Aorta (tissue), 5 donors: ENCODE data around the gene RTBDN. TPM values are rescaled to one million over a fixed set of nuclear protein-coding genes. Genes with fewer than 3 reads are reported as not detected.
A peak's percentile ranks its signal among the peaks of the same experiment; 100 is the strongest.
"Not testable (repeated sequence)": the region's sequence is repeated elsewhere in the genome, so short reads cannot be mapped to it uniquely, and the experiment has no call there.

Source experiments
- ATAC-seq: fragments of 200-7000 bp; cut with Tn5 transposase; one replicate; pipeline ENCODE4 v1.9.1; 2022; ENCODE audit warnings: moderate library complexity; ENCODE audit not compliant: low FRiP score
- DNase-seq, 2 donors: peaks; one replicate each; pipeline ENCODE4 v3.0.0-alpha.2; 2020
- H3K27ac ChIP-seq, 2 donors: one replicate each; pipeline ENCODE4 v1.5.1; 2013; ENCODE audit warnings: low read length in 2 of 2, mild to moderate bottlenecking in 2 of 2, moderate library complexity in 2 of 2, control low read depth in 1 of 2, inconsistent platforms in 1 of 2, low read depth in 1 of 2
- H3K27me3 ChIP-seq, 2 donors: one replicate each; pipeline ENCODE4 v1.6.1; 2013; ENCODE audit warnings: control low read depth in 1 of 2, low read length in 1 of 2, mild to moderate bottlenecking in 1 of 2, moderate library complexity in 1 of 2; ENCODE audit not compliant: insufficient read depth in 2 of 2, control insufficient read depth in 1 of 2
- H3K36me3 ChIP-seq, 2 donors: one replicate each; pipeline ENCODE4 v1.6.1; 2013; ENCODE audit warnings: control low read depth in 1 of 2, low read length in 1 of 2, mild to moderate bottlenecking in 1 of 2; ENCODE audit not compliant: insufficient read depth in 2 of 2, control insufficient read depth in 1 of 2
- H3K4me1 ChIP-seq, 2 donors: one replicate each; pipeline ENCODE4 v1.6.1; 2013; ENCODE audit warnings: low read length in 2 of 2, control low read depth in 1 of 2, mild to moderate bottlenecking in 1 of 2, moderate library complexity in 1 of 2; ENCODE audit not compliant: insufficient read depth in 2 of 2, control insufficient read depth in 1 of 2
- H3K4me3 ChIP-seq, 2 donors: one replicate each; pipeline ENCODE4 v1.5.1; 2013; ENCODE audit warnings: low read length in 2 of 2, control low read depth in 1 of 2, mild to moderate bottlenecking in 1 of 2
- H3K9me3 ChIP-seq: one replicate; pipeline ENCODE4 v1.6.1; 2013; ENCODE audit warnings: mild to moderate bottlenecking, low read length; ENCODE audit not compliant: control insufficient read depth
- WGBS, 2 donors: extraction: QIAGEN DNeasy Blood & Tissue Kit; methylation state at CpG; one replicate each; pipeline ENCODE4 v1.1.7; 2013; 5-methylcytosine and 5-hydroxymethylcytosine counted together
- intact Hi-C, 2 donors: fragments of 100-400 bp; cut with DNase I; formaldehyde crosslinking; loops; one replicate each; pipeline versions ENCODE4 v1.14.2 to v1.15.0; 2022
- polyA plus RNA-seq, 2 donors: library from polyadenylated mRNA; stranded (reverse); fragments of 200-250 nt; gene quantifications; one replicate each; pipeline ENCODE4 v1.2.3, GENCODE V29; 2013
- total RNA-seq, 2 donors: library from RNA; stranded (reverse); fragmentation: NEBNext Ultra II Directional; extraction: Animal tissue kit (Norgen Biotek cat#: 25700); gene quantifications; one replicate each; pipeline ENCODE4 v1.2.1, GENCODE V29; 2021
- donor health status: healthy with polysubstance abuse.
- donor health status: Bipolar disorder and iron deficiency.
- donor health status: DM: no; HTN: no; CAD: no.
- donor health status: DM: no; HTN: no; CAD: no.
- donor health status: DM: yes; HTN: yes; CAD: no.

RTBDN gene
- total and polyA plus RNA-seq, 4 donors: 2.0 TPM; not detected in 3

- not testable (repeated sequence) for H3K36me3 ChIP-seq, H3K27ac ChIP-seq, DNase-seq, H3K27me3 ChIP-seq, H3K4me1 ChIP-seq, ATAC-seq, H3K4me3 ChIP-seq, H3K9me3 ChIP-seq
- WGBS, 2 donors: 92 to 93% methylated on average over 7 of the region's 7 CpGs
- intact Hi-C loops: loop anchor here (5.0 to 10.0 kb wide), 3 partner anchors 35 to 1047 kb away; partner anchors contain the start of gene TNPO2 (in 1 of the 2)
These were observed 36.8 kb downstream of the RTBDN start for GRCh38 chr19:12797607-12798006.

- H3K27ac ChIP-seq: no peak overlapping the region
- WGBS, 2 donors: 90 to 93% methylated on average over 6 of the region's 6 CpGs
- ATAC-seq: no peak
- DNase-seq: no peak
- no peaks in the 10 kb centered on the region for H3K4me1 ChIP-seq
- no peak overlapping the region for H3K4me3 ChIP-seq
- H3K9me3 ChIP-seq: no peaks in the 10 kb centered on the region
- H3K27me3 ChIP-seq: peaks cover 0 to 2% of the 10 kb centered on the region in 2 donors
- no peaks in the 10 kb centered on the region for H3K36me3 ChIP-seq
- intact Hi-C loops: loop anchor here (5.0 to 10.0 kb wide), 3 partner anchors 35 to 1048 kb away; partner anchors contain the start of gene TNPO2 (in 1 of the 2)
These were observed 37.2 kb downstream of the RTBDN start for GRCh38 chr19:12797141-12797587.

GRCh38 chr19:12796146-12797071 is 38.0 kb downstream of the RTBDN start:
- DNase-seq: peak; percentile 83 to 90
- Histone ChIP-seq H3K4me1 (no peaks in the 10 kb centered on the region), H3K9me3 (no peaks in the 10 kb centered on the region), H3K27me3 (peaks cover 0 to 2% of the 10 kb centered on the region in 2 donors), H3K36me3 (no peaks in the 10 kb centered on the region), H3K4me3 (no peak overlapping the region), H3K27ac (peak overlapping the region in 1 of 2 donors; percentile 34)
- intact Hi-C loops: loop anchor here (1.0 to 10.0 kb wide), 4 partner anchors 23 to 1048 kb away; partner anchors contain the start of gene TNPO2 (in 1 of the 2)
- peak; percentile 55 for ATAC-seq
- WGBS, 2 donors: 4 to 6% methylated on average over 18 of the region's 18 CpGs

GRCh38 chr19:12794971-12795381 is 39.4 kb downstream of the RTBDN start:
- intact Hi-C loops: loop anchor here (1.0 to 10.0 kb wide), 7 partner anchors 17 to 1258 kb away; partner anchors contain the start of genes CNN1 (in 1 of the 2), IER2 (in 1 of the 2), STX10 (in 1 of the 2) and TNPO2 (in 1 of the 2)
- Histone ChIP-seq H3K4me3 (no peak overlapping the region), H3K27me3 (peaks cover 0 to 4% of the 10 kb centered on the region in 2 donors), H3K36me3 (no peaks in the 10 kb centered on the region), H3K4me1 (no peaks in the 10 kb centered on the region), H3K27ac (no peak overlapping the region), H3K9me3 (no peaks in the 10 kb centered on the region)
- no peak for DNase-seq
- ATAC-seq: no peak
- 91 to 93% methylated on average over 9 of the region's 9 CpGs for WGBS, 2 donors

- H3K36me3 ChIP-seq: no peaks in the 10 kb centered on the region
- H3K4me3 ChIP-seq: peak overlapping the region in 1 of 2 donors; percentile 37
- intact Hi-C loops: loop anchor here (1.0 to 10.0 kb wide), 4 partner anchors 17 to 1257 kb away; partner anchors contain the start of genes CNN1 (in 1 of the 2), IER2 (in 1 of the 2) and STX10 (in 1 of the 2)
- no peaks in the 10 kb centered on the region for H3K4me1 ChIP-seq
- H3K27ac ChIP-seq: peak overlapping the region; percentile 86 to 87
- 67 to 69% methylated on average over 7 of the region's 7 CpGs for WGBS, 2 donors
- no peak for DNase-seq
- no peaks in the 10 kb centered on the region for H3K9me3 ChIP-seq
- peaks cover 0 to 4% of the 10 kb centered on the region in 2 donors for H3K27me3 ChIP-seq
- ATAC-seq: no peak
These were observed 40.0 kb downstream of the RTBDN start for GRCh38 chr19:12794196-12794941.

- no peaks in the 10 kb centered on the region for H3K36me3 ChIP-seq
- peak overlapping the region; percentile 70 to 73 for H3K4me3 ChIP-seq
- DNase-seq: peak; percentile 95 to 98
- peaks cover 0 to 4% of the 10 kb centered on the region in 2 donors for H3K27me3 ChIP-seq
- no peaks in the 10 kb centered on the region for H3K4me1 ChIP-seq
- H3K27ac ChIP-seq: peak overlapping the region; percentile 86 to 87
- WGBS, 2 donors: 0 to 1% methylated on average over 62 to 81 of the region's 81 CpGs
- intact Hi-C loops: loop anchor here (1.0 to 10.0 kb wide), 4 partner anchors 16 to 1256 kb away; partner anchors contain the start of genes CNN1 (in 1 of the 2), IER2 (in 1 of the 2) and STX10 (in 1 of the 2)
- peak; percentile 62 for ATAC-seq
- no peaks in the 10 kb centered on the region for H3K9me3 ChIP-seq
These were observed 40.8 kb downstream of the RTBDN start for GRCh38 chr19:12793290-12794195.

GRCh38 chr19:12792853-12793289 is 41.5 kb downstream of the RTBDN start:
- H3K36me3 ChIP-seq: no peaks in the 10 kb centered on the region

More at GRCh38 chr19:12792853-12793289, 41.5 kb downstream of the RTBDN start:
- DNase-seq (no peak), ATAC-seq (no peak)
- H3K27ac ChIP-seq: peak overlapping the region; percentile 64 to 86
- intact Hi-C loops: loop anchor here (5.0 to 10.0 kb wide), 3 partner anchors 359 to 1256 kb away; partner anchors contain the start of genes CNN1 (in 1 of the 2), IER2 (in 1 of the 2) and STX10 (in 1 of the 2)
- H3K27me3 ChIP-seq: peaks cover 0 to 4% of the 10 kb centered on the region in 2 donors
- no peaks in the 10 kb centered on the region for H3K9me3 ChIP-seq
- H3K4me3 ChIP-seq: peak overlapping the region; percentile 70 to 73
- 0 to 1% methylated on average over 21 to 22 of the region's 22 CpGs for WGBS, 2 donors
- H3K4me1 ChIP-seq: no peaks in the 10 kb centered on the region
